Activated CD8-positive, alpha-beta memory T cell treated with anti-CD3 and anti-CD28 coated beads, Interleukin-2, amount 50 U/mL, for 48 hours (primary cell): ENCODE measurements around the gene MRPL3.
"Not testable (repeated sequence)": the region's sequence is repeated elsewhere in the genome, so short reads cannot be mapped to it uniquely, and the experiment has no call there.

Experiments used
- DNase-seq: peaks from one replicate; pipeline ENCODE4 v3.0.0-alpha.2; 2020

MRPL3 gene

GRCh38 chr3:131491775-131492174 is 11.0 kb downstream of the MRPL3 start:
- no peak for DNase-seq

- DNase-seq, result no peak
Observed at GRCh38 chr3:131491084-131491483, 11.7 kb downstream of the MRPL3 start.

- not testable (repeated sequence) for DNase-seq
Observed at GRCh38 chr3:131486545-131486944, 16.2 kb downstream of the MRPL3 start.

- no peak for DNase-seq
Observed at GRCh38 chr3:131485119-131485518, 17.7 kb downstream of the MRPL3 start.

- no peak for DNase-seq
Observed at GRCh38 chr3:131484496-131485111, 18.2 kb downstream of the MRPL3 start.

GRCh38 chr3:131480116-131480515 is 22.7 kb downstream of the MRPL3 start:
- DNase-seq, result no peak

GRCh38 chr3:131477813-131478212 is 25.0 kb downstream of the MRPL3 start:
- no peak for DNase-seq

GRCh38 chr3:131474115-131474514 is 28.7 kb downstream of the MRPL3 start:
- no peak for DNase-seq

GRCh38 chr3:131470377-131470776 is 32.4 kb downstream of the MRPL3 start:
- no peak for DNase-seq

- no peak for DNase-seq
Observed at GRCh38 chr3:131458653-131459052, 44.1 kb downstream of the MRPL3 start.

GRCh38 chr3:131457220-131457619 is 45.6 kb downstream of the MRPL3 start:
- DNase-seq, result no peak

- no peak for DNase-seq
Observed at GRCh38 chr3:131454501-131454900, 48.3 kb downstream of the MRPL3 start.

- DNase-seq, result no peak
Observed at GRCh38 chr3:131453533-131453932, 49.2 kb downstream of the MRPL3 start.

- DNase-seq, result no peak
Observed at GRCh38 chr3:131447349-131447748, 55.4 kb downstream of the MRPL3 start.

- no peak for DNase-seq
Observed at GRCh38 chr3:131444180-131444579, 58.6 kb downstream of the MRPL3 start.

GRCh38 chr3:131439084-131439483 is 63.7 kb downstream of the MRPL3 start:
- DNase-seq, result no peak

- no peak for DNase-seq
Observed at GRCh38 chr3:131435000-131435399, 67.8 kb downstream of the MRPL3 start.

- no peak for DNase-seq
Observed at GRCh38 chr3:131432441-131432840, 70.3 kb downstream of the MRPL3 start.

GRCh38 chr3:131431754-131432153 is 71.0 kb downstream of the MRPL3 start:
- DNase-seq, result no peak

GRCh38 chr3:131427226-131427625 is 75.5 kb downstream of the MRPL3 start:
- DNase-seq, result no peak

GRCh38 chr3:131421957-131422498 is 80.7 kb downstream of the MRPL3 start:
- DNase-seq, result no peak

- no peak for DNase-seq
Observed at GRCh38 chr3:131421301-131421700, 81.5 kb downstream of the MRPL3 start.

- DNase-seq, result no peak
Observed at GRCh38 chr3:131417751-131418150, 85.0 kb downstream of the MRPL3 start.
